GM18951 (cell line): ENCODE data around the gene NIFK.
"Not testable (repeated sequence)": the region's sequence is repeated elsewhere in the genome, so short reads cannot be mapped to it uniquely, and the experiment has no call there.

Source experiments
- POLR2A ChIP-seq: IDR thresholded peaks from 4 replicates; pipeline ENCODE4 v1.6.1; 2011; ENCODE audit warnings: mild to moderate bottlenecking; ENCODE audit not compliant: insufficient read length, insufficient read depth; ENCODE audit errors: extremely low read depth
- in situ Hi-C: fragments of 300-500 bp; cut with MboI; formaldehyde crosslinking; loops from one replicate; pipeline ENCODE4 v1.12.0; 2022; ENCODE audit warnings: low sequenced_read_pairs, mixed read lengths, inconsistent platforms; ENCODE audit not compliant: unreplicated experiment

NIFK gene

DNA sequence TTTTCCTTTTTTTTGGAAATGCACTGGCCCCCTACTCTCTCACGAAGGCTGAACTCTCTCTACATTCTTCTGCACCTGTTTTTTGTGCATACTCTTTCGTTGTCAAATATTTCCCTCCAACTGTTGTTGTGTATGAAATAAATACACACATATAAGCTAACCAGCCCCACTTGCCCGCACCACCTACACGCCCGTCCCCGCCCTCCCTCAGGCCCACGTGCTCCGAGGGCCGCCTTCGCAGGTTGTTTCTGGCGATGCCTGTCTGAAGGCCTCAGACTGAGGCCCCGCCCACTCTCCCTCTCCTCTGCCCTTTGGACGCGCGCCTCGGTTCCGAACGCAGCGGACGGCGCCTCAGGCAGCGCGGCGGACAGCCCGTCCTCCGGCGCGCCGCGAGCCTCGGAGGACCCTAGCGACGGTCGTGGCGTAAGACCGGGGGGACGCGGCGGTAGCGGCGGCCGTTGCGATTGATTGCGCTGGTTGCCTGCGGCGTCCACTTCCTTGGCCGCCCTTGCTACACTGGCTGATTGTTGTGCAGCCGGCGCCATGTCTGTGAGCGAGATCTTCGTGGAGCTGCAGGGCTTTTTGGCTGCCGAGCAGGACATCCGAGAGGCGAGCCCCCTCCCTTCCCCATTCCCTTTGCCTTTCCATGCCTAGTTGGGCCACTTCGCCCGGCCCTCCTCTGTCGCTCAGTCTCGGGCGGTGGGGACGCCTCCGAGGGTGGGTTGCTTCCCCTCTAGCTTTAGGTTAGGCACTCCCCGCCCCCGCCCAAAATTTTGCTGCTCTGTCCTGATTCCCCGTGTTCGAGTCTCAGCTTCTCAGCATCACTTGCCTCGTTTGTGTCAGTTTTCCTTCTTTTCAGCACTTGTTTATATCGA, 18.8 kb upstream of the NIFK start, which contains the start of gene TSN:
Gene TSN (plus strand): TSS at position 415 of the 875 bp plus-strand sequence. CDS start 129 bp downstream, at position 544.
- TF ChIP-seq POLR2A, result peak; percentile 80

DNA sequence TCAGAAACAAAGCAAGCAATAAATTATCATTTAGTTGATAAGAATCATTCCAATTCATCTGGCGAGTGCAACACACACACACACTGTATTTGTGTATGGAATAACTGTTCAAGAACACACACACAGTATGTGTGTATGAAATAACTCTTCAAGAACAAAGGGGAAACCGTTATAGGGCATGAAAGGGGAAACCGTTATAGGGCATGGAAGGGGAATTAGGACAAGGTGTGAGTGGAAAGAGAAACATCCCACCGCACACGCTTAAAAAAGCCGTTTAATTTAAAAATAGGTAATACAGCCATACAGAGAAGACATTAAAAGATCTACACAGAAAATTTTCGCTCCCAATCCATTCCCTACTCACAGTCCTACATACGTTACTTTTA, 18.2 kb upstream of the NIFK start:
- no peak for TF ChIP-seq POLR2A
- in situ Hi-C loops, result no loop called here

More for the DNA sequence above, 18.8 kb upstream of the NIFK start, which contains the start of gene TSN:
- in situ Hi-C loops, result no loop called here

DNA sequence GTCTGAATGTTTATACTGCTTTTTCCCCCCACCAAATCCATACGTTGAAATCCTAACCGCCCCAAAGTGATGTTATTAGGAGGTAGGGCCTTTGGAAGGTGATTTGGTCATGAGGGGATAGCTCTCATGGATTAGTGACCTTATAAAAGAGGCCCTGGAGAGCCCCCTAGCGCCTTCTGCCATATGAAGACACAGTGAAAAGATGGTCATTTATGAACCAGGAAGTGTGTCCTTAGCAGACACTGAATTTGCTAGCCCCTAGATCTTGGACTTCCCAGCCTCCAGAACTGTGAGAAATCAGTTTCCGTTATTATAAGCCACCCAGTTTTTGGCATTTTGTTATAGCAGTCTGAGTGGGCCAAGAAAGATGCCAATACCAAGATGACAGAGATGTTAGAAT, 11.5 kb upstream of the NIFK start:
- in situ Hi-C loops, result no loop called here
- no peak for TF ChIP-seq POLR2A

DNA sequence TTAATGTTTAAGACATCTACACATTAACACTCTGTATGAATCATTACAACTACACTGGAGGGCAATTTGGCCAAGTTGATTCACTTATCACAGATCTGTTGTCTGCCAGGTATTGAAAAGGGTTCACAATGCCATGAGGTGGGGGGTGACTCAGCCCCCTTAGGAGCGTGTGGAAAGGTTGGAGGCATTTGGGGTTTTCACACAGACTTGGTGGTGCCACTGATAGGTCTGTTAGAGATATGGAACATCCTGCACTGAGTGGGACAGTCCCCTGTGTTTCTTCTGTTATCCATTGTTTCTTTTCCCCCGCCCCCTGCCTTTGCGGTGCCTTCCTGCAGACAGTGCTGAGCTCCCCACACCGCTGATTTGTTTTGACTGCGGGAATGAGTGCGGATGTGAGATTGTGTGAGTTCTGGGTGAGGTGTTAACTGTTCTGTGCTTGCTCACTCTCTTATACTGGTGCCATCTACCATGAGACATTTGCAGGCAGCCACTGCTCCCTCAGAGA, 9.4 kb upstream of the NIFK start:
- in situ Hi-C loops, result no loop called here

DNA sequence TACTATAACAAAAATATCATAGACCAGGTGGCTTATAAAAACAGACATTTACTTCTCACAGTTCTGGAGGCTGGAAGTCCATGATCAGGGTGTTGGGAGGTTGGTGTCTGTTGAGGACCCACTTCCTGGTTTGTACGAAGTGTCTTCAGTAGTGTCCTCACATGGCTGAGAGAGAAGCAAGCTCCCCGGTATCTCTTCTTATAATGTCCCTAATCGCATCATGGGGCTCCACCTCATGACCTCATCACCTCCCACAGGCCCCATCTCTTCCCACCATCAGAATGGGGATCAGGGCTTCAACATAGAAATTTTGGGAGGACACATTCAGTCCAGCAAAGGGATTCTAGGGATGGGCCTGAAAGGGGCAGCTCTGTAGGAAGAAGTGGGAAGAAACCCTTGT, 4.8 kb upstream of the NIFK start:
- no peak for TF ChIP-seq POLR2A
- in situ Hi-C loops, result no loop called here

More for the DNA sequence above, 9.4 kb upstream of the NIFK start:
- no peak for TF ChIP-seq POLR2A

DNA sequence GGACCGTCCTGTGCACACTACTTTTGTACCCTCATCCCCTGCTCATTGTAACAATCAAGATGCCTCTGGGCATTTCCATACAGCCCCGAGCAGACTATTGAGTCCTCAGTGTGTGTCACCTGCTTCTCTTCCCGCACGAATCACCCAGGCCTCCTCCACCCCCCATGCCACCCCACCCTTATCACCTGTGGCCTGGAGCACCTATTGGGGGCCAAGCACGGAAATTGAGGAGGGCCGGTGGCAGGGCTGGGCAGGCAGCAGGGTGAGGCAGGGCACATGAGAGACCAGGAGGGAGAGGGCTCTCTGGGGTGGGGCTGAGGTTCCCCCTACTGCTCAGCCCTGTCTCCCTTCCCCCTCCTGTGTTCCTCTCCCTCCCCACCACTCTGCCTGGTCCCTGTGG, 4.3 kb upstream of the NIFK start:
- in situ Hi-C loops, result no loop called here

DNA sequence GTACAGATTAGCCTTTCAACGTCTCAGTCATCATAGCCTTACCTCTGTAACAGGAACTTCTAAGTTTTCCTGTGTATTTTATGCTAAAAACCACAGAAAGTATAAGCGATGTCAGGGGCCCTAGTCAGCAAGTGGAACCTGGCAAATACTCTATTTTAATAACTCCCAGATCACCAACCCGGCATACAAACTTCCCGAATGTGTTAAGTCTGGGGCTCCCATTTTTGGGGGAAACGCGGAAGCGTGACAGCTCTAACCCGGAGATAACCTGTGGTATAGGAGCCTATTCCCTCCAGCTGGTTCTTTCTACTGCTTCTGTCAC, 574 bp downstream of the NIFK start:
- in situ Hi-C loops, result no loop called here
- no peak for TF ChIP-seq POLR2A

More for the DNA sequence above, 4.3 kb upstream of the NIFK start:
- TF ChIP-seq POLR2A, result no peak

DNA sequence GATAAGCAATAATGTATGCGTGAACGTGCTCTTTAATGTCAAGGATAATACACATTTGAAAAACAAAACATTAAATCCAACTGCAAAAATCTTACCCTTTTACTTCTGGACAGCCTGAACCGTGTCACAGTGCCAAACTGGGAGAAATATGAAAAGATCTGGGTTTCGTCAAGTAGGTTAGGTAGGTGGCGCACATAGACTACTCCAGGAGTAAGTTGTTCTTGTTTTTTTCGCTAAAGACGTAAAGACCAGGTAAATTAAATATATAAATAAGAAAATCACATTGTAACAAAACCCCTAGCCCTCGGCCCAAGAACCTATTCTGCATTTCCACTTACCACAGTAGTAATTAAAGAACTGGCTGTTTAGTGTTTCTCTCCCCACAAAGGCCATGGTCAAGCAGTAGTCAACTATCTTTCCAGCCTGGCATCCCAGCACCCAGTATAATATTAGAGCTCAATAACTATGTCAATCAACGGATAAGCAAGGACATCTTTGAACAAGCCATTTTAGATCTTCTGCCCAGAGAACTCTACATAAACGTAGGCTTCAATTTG, 1.1 kb downstream of the NIFK start:
- no peak for TF ChIP-seq POLR2A
- in situ Hi-C loops, result no loop called here

DNA sequence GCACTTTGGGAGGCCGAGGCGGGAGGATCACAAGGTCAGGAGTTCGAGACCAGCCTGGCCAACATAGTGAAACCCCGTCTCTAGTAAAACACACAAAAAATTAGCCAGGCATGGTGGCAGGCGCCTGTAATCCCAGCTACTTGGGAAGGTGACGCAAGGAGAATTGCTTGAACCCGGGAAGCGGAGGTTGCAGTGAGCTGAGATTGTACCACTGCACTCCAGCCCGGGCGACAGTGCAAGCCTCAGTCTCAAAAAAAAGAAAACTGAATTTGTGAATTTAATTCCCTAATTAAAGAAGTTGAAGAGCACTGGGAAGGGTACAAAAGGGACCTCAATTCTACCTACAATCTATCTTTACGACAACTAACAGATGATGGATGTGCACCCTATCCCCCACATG, 2.1 kb downstream of the NIFK start:
- in situ Hi-C loops, result not testable (repeated sequence)

DNA sequence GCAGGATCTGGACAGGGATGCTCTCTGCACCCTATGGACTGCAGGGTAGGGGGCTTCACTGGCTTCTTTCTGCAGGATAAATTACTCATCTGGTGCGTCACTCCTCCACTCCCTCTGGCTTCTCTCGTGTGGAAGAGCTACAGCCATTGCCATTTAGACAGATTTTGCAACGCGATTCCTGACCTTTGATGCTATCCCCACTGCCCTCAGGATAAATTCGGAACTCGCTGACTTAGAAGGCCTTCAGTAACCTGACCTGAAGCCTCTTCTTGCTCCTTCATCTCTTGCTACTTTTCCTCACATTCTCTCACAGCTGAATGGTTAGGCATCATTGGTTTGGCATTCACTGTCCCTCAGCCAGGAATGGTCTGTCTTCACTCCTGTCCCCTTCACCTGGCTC, 5.3 kb downstream of the NIFK start:
- in situ Hi-C loops, result no loop called here
- no peak for TF ChIP-seq POLR2A

DNA sequence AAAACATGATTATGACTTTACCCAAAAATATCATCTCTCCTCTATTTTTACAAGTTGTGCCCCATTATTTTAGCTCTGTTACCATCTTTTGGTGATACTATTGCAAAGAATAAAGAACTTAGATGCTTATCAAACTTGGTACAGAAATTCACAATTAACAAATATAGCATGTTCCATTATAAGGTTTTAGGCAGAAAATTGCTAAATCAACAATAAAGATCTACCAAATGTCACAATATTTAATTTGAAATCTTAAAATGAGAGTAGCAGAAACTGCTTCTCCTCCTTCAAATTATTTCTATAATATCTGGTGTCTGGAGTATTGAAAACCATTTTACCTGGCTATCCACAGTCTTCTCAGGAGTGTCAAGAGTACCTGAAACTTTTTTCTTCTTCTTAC, 8.7 kb downstream of the NIFK start:
- in situ Hi-C loops, result no loop called here
- no peak for TF ChIP-seq POLR2A

DNA sequence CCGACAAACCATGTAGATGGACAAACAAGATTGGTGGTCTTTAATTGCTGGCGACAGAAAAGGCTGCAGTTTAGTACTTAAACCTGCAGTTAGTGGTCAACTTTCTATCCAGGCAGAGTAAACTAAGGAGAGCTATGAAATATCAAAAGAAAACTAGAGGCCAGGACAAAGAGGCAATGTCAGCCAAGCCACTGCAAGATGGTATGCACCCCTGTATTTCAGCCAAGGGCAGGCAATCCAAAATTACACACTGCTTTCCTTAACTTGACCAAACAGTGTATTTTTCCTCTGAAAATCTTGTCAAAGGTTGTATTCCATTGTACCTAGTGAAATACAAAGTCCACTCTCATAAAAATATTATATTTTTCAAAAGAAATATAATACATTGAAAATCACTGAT, 9.3 kb downstream of the NIFK start:
- no peak for TF ChIP-seq POLR2A
- in situ Hi-C loops, result no loop called here

DNA sequence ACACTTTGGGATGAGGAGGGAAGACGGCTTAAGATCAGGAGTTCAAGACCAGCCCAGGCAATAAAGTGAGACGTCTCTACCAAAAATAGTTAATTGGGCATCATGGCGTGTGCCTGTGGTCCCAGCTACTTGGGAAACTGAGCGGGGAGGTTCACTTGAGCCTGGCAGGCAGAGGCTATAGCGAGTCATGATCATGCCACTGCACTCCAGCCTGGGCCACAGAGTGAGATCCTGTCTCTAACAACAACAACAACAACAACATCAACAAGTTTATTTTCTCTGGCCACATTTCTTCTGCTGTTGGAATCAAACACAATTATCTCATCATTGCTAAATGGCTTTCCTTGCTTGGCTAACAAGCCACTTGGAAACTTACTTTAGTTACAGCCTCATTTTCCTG, 13.4 kb downstream of the NIFK start:
- TF ChIP-seq POLR2A, result no peak
- in situ Hi-C loops, result loop anchor here (25.0 kb wide), 1 partner anchor 636 kb away; no protein-coding TSS in a partner anchor

DNA sequence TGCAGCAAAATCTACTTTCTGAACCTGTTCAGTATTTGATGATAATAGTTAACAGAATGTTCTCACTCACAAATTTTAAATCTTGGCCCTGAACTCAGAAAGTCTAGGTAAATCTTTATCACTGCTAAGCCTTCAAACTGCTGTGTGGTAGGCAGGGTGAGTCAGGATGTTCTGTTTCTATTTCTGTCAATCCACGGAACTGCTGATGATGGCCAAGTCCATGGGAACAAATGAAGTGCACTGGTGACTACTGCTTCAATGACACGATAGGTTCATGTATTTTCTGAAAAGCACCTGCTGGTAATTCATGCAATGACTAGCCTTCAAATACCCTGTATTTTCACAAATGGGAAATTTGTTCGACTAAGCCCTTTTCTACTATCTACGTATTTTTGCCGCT, 14.2 kb downstream of the NIFK start:
- in situ Hi-C loops, result loop anchor here (25.0 kb wide), 1 partner anchor 635 kb away; no protein-coding TSS in a partner anchor
- TF ChIP-seq POLR2A, result no peak
